Endothelial cell (in vitro differentiated cells): ENCODE measurements around the gene CCDC154. TPM values are rescaled to one million over a fixed set of nuclear protein-coding genes. Genes with fewer than 3 reads are reported as not detected.
"Not testable (repeated sequence)": the region's sequence is repeated elsewhere in the genome, so short reads cannot be mapped to it uniquely, and the experiment has no call there.

ENCODE experiments used
- DNase-seq: peaks from one replicate; pipeline ENCODE4 v3.0.0; 2021; ENCODE audit warnings: low spot score
- H3K27ac Mint-ChIP-seq: one replicate; pipeline ENCODE4 v1.8.0; 2021; ENCODE audit warnings: mixed read lengths, inconsistent platforms; ENCODE audit not compliant: unreplicated experiment
- H3K27me3 Mint-ChIP-seq: one replicate; pipeline ENCODE4 v1.8.0; 2021; ENCODE audit warnings: mild to moderate bottlenecking, moderate library complexity, mixed read lengths, inconsistent platforms; ENCODE audit not compliant: unreplicated experiment
- H3K36me3 Mint-ChIP-seq: one replicate; pipeline ENCODE4 v1.8.0; 2021; ENCODE audit warnings: mild to moderate bottlenecking, low read depth, mixed read lengths, inconsistent platforms; ENCODE audit not compliant: unreplicated experiment
- H3K4me1 Mint-ChIP-seq: one replicate; pipeline ENCODE4 v1.8.0; 2021; ENCODE audit warnings: mild to moderate bottlenecking, mixed read lengths, inconsistent platforms; ENCODE audit not compliant: unreplicated experiment
- H3K4me3 Mint-ChIP-seq: one replicate; pipeline ENCODE4 v1.8.0; 2021; ENCODE audit warnings: mild to moderate bottlenecking, mixed read lengths, inconsistent platforms; ENCODE audit not compliant: unreplicated experiment
- H3K9me3 Mint-ChIP-seq: one replicate; pipeline ENCODE4 v1.8.0; 2021; ENCODE audit warnings: mixed read lengths, inconsistent platforms; ENCODE audit not compliant: unreplicated experiment
- total RNA-seq: library from RNA; stranded (reverse); fragmentation: NEBNext Ultra II Directional; extraction: Animal tissue kit (Norgen Biotek cat#: 25700); gene quantifications from one replicate; pipeline ENCODE4 v1.2.1, GENCODE V29; 2021; ENCODE audit not compliant: unreplicated experiment
- TF ChIP-seq, protein P1 (sequence below): fragments of 200-600 bp; sonication (generic); IDR thresholded peaks from one replicate; pipeline ENCODE4 v1.5.0; 2021; ENCODE audit warnings: antibody characterized with exemption; ENCODE audit not compliant: unreplicated experiment

CCDC154 gene
- total RNA-seq, 1 donor from 2014 or later = 2.4 TPM

DNA sequence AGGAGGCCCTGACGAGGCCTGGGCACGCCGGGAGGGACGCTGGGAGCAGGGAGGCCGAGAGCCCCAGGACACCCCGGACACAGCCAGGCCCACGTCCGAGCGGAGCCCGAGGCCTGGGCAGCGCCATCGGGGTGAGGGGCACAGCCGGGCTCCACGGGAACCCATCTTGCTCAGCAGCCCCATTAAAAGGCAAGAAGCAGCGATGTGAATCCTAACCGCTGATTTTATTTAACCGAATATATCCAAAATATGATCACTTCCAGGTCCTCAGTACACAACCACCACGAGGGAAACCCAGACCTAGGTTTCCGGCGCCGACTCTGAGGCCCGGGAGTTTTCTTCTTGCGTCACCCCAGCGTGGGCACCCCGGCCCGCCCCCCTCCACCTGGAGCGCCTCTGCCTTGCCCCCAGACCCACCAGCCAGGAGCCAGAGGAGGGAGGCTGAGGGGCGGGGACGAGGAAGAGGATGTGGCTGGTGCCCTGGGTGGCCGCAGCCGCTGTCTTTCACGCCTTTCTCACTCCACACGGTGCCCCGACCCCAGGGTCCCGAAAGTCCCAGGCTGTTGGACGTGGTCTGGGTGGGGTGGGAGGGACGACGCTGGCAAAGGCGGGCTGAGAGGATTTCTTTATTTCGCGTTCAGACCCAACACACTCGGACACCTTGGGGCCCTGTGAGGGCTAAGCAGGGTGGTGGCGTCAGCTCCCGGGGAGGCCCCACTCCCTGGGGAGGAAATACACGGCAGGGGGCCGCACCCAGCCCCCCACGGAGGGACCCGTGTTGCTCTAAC lies 568 bp upstream of the CCDC154 start:
- Mint-ChIP-seq H3K4me3 (no peak overlapping the region), H3K36me3 (no peaks in the 10 kb centered on the region), H3K9me3 (no peaks in the 10 kb centered on the region), H3K27ac (no peak overlapping the region), H3K4me1 (no peaks in the 10 kb centered on the region), H3K27me3 (peaks cover 8% of the 10 kb centered on the region)
- TF ChIP-seq, protein P1, sequence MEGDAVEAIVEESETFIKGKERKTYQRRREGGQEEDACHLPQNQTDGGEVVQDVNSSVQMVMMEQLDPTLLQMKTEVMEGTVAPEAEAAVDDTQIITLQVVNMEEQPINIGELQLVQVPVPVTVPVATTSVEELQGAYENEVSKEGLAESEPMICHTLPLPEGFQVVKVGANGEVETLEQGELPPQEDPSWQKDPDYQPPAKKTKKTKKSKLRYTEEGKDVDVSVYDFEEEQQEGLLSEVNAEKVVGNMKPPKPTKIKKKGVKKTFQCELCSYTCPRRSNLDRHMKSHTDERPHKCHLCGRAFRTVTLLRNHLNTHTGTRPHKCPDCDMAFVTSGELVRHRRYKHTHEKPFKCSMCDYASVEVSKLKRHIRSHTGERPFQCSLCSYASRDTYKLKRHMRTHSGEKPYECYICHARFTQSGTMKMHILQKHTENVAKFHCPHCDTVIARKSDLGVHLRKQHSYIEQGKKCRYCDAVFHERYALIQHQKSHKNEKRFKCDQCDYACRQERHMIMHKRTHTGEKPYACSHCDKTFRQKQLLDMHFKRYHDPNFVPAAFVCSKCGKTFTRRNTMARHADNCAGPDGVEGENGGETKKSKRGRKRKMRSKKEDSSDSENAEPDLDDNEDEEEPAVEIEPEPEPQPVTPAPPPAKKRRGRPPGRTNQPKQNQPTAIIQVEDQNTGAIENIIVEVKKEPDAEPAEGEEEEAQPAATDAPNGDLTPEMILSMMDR = no peak
- no peak for DNase-seq

DNA sequence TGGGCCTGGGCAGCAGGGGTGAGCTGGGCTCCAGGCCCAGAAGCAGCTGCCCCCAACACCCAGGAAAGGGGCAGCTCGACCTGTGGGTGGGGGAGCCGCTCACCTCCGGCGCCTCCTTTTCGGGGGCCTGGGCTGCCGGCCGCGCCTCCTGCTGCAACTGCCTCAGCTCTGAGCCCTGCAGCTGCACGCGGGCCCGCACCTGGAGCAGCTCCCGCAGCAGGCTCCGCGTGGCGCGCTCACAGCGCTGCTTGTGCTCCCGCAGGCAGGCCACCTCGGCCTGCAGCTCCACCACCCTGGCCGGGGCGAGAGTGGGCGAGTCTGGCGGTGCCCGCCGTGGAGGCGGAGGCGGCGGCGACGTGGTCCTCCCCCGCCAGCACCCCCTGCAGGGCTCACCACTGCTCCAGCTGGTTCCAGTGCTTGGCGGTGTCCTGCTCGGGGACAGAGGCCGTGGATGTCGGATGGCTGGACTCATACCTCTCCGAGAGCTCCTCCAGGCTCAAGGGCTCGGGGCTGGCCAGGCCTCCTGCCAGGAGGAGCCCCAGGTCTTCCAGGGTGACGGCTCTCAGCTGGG lies 868 bp downstream of the CCDC154 start:
- TF ChIP-seq, protein P1 = no peak
- Mint-ChIP-seq H3K27ac (no peak overlapping the region), H3K36me3 (no peaks in the 10 kb centered on the region), H3K4me1 (no peaks in the 10 kb centered on the region), H3K27me3 (peaks cover 4% of the 10 kb centered on the region), H3K9me3 (no peaks in the 10 kb centered on the region), H3K4me3 (no peak overlapping the region)
- no peak for DNase-seq

DNA sequence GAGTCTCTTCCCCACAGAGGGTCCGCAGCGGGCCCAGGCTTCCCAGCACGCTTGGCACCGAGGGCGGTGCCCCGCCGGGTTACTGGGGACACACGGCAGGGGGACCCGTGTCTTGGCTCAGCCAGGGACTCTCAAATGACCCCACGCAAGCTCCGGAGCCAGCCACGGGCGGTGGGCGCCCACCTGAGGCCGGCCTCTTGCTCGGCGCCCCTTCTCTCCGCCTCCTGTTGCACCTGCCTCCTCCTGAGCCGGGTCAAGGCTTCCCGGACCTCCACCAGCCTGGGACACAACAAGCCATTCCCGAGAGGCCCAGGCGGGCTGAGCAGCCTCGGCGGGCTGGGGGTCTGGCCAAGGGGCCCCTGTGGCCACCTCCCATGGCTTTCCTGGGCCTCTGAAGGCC lies 1.7 kb downstream of the CCDC154 start:
- Mint-ChIP-seq H3K4me3 (no peak overlapping the region), H3K27ac (no peak overlapping the region), H3K9me3 (no peaks in the 10 kb centered on the region), H3K36me3 (no peaks in the 10 kb centered on the region), H3K4me1 (no peaks in the 10 kb centered on the region), H3K27me3 (peaks cover 2% of the 10 kb centered on the region)
- DNase-seq = no peak
- TF ChIP-seq, protein P1 = no peak

DNA sequence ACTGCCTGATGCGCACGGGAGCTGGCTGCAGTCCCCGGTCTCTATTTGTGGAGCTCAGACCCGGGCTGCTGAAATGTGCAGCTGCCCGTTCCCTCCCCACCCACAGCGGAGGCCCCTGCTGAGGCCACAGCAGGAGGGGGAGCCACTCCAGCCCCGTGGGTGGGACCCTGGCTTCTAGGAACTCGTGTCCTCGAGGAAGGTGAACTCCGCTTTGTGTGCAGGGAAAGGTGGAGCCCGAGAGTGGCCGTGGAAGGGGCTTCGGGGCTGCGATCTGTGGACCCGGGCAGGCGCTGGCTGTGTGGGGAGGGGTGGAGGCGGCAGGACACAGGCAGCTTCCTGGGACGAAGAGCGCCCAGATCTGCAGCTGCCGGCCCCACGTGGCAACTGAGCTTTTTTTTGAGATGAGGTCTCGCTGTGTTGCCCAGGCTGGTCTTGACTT lies 2.9 kb downstream of the CCDC154 start:
- Mint-ChIP-seq H3K36me3 (no peaks in the 10 kb centered on the region), H3K4me1 (no peaks in the 10 kb centered on the region), H3K27ac (no peak overlapping the region), H3K9me3 (no peaks in the 10 kb centered on the region), H3K27me3 (peaks cover 2% of the 10 kb centered on the region), H3K4me3 (no peak overlapping the region)
- TF ChIP-seq, protein P1 = no peak
- DNase-seq = no peak

DNA sequence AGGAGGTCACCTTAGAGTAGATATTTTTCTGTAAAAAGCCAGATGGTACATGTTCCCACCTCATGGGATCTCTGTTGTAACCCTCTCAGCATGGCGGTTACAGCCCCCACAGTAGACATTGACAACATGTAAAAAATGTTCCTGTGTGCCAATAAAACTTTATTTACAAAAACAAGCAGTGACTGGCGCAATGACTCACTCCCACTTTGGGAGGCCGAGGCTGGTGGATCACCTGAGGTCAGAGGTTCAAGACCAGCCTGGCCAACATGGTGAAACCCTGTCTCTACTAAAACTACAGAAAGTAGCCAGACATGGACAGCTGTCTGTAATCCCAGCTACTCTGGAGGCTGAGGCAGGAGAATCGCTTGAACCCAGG lies 4.7 kb downstream of the CCDC154 start:
- H3K4me1 Mint-ChIP-seq, H3K4me3 Mint-ChIP-seq, H3K36me3 Mint-ChIP-seq, H3K9me3 Mint-ChIP-seq, DNase-seq, H3K27ac Mint-ChIP-seq, H3K27me3 Mint-ChIP-seq: not testable (repeated sequence)
